ENCODE data around the gene RELN.

DNA sequence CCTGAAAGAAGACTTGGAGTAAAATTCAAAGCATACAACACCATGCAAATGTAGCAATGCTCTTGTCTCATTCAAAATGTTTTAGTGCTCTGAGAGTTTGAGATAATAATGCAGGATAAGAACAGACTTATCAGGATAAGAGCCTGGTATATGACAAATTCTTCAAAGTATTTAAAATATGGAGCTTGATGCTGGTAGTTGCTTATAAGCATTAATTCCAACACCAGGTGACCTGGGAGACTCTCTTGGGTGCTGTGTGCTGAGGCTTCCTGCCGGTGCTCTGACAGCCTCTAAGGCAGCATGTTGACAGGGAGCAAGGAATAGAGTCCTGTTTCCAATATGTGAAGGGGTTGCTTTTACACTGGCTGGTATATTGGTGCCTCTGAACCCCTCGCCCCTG is 508.7 kb downstream of the RELN start:
- TF ChIP-seq ZNF274 (IDR thresholded peaks at IDR 0.05; ENCODE audit: low read length): no peak
- no peak for TF ChIP-seq ZNF274 (tag by site-specific recombination; IDR thresholded peaks at IDR 0.05; ENCODE audit: borderline replicate concordance)
- TF ChIP-seq ZBTB1 (tag by site-specific recombination; IDR thresholded peaks at IDR 0.05): no peak
- no peak for TF ChIP-seq SP2 (tag by site-specific recombination; IDR thresholded peaks at IDR 0.05)
- no peak for TF ChIP-seq ZBTB7A (tag by site-specific recombination; IDR thresholded peaks at IDR 0.05; ENCODE audit: low read depth)
- TF ChIP-seq, protein P1, sequence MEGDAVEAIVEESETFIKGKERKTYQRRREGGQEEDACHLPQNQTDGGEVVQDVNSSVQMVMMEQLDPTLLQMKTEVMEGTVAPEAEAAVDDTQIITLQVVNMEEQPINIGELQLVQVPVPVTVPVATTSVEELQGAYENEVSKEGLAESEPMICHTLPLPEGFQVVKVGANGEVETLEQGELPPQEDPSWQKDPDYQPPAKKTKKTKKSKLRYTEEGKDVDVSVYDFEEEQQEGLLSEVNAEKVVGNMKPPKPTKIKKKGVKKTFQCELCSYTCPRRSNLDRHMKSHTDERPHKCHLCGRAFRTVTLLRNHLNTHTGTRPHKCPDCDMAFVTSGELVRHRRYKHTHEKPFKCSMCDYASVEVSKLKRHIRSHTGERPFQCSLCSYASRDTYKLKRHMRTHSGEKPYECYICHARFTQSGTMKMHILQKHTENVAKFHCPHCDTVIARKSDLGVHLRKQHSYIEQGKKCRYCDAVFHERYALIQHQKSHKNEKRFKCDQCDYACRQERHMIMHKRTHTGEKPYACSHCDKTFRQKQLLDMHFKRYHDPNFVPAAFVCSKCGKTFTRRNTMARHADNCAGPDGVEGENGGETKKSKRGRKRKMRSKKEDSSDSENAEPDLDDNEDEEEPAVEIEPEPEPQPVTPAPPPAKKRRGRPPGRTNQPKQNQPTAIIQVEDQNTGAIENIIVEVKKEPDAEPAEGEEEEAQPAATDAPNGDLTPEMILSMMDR (tag by site-specific recombination; IDR thresholded peaks at IDR 0.05): no peak
- no peak for TF ChIP-seq ZBTB49 (tag by site-specific recombination; IDR thresholded peaks at IDR 0.05; ENCODE audit: low read depth)
- no peak for TF ChIP-seq PBX3 (CRISPR knock-in tag; IDR thresholded peaks at IDR 0.05)
- TF ChIP-seq ZNF10 (tag by site-specific recombination; IDR thresholded peaks at IDR 0.05): no peak
- TF ChIP-seq YY1 (tag by site-specific recombination; IDR thresholded peaks at IDR 0.05): no peak
- TF ChIP-seq, protein P2, sequence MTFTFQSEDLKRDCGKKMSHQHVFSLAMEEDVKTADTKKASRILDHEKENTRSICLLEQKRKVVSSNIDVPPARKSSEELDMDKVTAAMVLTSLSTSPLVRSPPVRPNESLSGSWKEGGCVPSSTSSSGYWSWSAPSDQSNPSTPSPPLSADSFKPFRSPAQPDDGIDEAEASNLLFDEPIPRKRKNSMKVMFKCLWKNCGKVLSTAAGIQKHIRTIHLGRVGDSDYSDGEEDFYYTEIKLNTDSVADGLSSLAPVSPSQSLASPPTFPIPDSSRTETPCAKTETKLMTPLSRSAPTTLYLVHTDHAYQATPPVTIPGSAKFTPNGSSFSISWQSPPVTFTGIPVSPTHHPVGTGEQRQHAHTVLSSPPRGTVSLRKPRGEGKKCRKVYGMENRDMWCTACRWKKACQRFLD (tag by site-specific recombination; IDR thresholded peaks at IDR 0.05): no peak
- no peak for TF ChIP-seq ZNF132 (tag by site-specific recombination; IDR thresholded peaks at IDR 0.05; ENCODE audit: borderline replicate concordance)
- no peak for TF ChIP-seq ZNF324 (tag by site-specific recombination; IDR thresholded peaks at IDR 0.05)

Measured in HEK293 (cell line).